Esophagus muscularis mucosa (tissue), 4 donors: Measurements from ENCODE around the gene NAPA.

Source experiments
- EP300 ChIP-seq: sonication (generic); formaldehyde crosslinking; IDR thresholded peaks from one replicate; pipeline ENCODE4 v1.6.1; 2017; ENCODE audit warnings: antibody characterized with exemption
- POLR2A ChIP-seq: fragments of 450-650 bp; IDR thresholded peaks from one replicate; pipeline ENCODE4 v1.6.1; 2017; ENCODE audit warnings: antibody characterized with exemption, moderate library complexity, mild to moderate bottlenecking, low read depth
- TF ChIP-seq, protein P1 (sequence below), 3 experiments: fragments of 200-600 bp in 2 of 3; fragments of 450-650 bp in 1 of 3; sonication (generic) in 2 of 3; IDR thresholded peaks; one replicate each; pipeline ENCODE4 v1.5.1; 2017 to 2019; ENCODE audit warnings: antibody characterized with exemption in 3 of 3, mild to moderate bottlenecking in 2 of 3, moderate library complexity in 1 of 3

DNA sequence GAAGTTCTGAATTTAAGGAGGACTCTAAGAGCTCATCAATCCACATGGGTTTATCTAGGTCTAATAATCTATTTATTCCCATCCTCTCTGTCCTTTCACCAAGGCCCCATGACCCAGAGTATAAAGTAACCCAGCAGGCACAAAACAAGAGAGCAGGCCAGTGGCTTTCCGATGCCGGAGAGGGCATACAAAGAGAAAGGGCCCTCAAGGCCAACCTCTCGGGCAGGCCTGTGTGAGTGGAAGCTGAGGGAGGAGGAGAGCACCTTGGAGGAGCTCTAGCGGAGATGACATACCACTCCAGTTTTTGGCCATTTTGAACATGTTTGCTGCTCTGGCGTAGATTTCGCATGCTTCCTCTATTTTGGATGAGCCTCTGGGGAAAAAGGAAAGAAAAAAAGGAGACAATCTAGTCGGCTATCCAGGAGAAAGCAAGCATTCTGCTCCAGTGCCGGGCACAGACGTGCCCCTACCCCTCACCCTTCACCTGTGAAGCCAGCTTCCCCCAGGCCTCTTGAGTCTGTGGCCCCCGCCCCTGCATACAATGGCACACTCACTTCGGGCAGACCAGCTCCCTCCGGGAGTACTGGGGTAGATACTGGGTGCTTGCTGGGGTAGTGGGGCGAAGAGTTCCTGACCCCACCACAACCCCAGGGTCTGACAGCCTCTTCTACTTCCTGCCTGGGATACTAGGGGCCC is 11.6 kb downstream of the NAPA start:
- TF ChIP-seq, protein P1, sequence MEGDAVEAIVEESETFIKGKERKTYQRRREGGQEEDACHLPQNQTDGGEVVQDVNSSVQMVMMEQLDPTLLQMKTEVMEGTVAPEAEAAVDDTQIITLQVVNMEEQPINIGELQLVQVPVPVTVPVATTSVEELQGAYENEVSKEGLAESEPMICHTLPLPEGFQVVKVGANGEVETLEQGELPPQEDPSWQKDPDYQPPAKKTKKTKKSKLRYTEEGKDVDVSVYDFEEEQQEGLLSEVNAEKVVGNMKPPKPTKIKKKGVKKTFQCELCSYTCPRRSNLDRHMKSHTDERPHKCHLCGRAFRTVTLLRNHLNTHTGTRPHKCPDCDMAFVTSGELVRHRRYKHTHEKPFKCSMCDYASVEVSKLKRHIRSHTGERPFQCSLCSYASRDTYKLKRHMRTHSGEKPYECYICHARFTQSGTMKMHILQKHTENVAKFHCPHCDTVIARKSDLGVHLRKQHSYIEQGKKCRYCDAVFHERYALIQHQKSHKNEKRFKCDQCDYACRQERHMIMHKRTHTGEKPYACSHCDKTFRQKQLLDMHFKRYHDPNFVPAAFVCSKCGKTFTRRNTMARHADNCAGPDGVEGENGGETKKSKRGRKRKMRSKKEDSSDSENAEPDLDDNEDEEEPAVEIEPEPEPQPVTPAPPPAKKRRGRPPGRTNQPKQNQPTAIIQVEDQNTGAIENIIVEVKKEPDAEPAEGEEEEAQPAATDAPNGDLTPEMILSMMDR (IDR thresholded peaks at IDR 0.05) = no peak
- TF ChIP-seq POLR2A = no peak
- no peak for TF ChIP-seq EP300
